ENCODE data around the gene GBP7.
A peak's percentile ranks its signal among the peaks of the same experiment; 100 is the strongest.
"Not testable (repeated sequence)": the region's sequence is repeated elsewhere in the genome, so short reads cannot be mapped to it uniquely, and the experiment has no call there.

The GBP7 gene

GRCh38 chr1:89129911-89130310 is 45.9 kb downstream of the GBP7 start:
- Histone ChIP-seq H3K4me3 (ENCODE audit: low read length) (peak overlapping the region; percentile 47), H3K27ac (ENCODE audit: low read depth, low read length) (peak overlapping the region; percentile 88), H3K4me1 (ENCODE audit: control insufficient read depth, insufficient read depth, low read length) (peaks cover 11% of the 10 kb centered on the region), H3K36me3 (ENCODE audit: control insufficient read depth, insufficient read depth, low read length) (no peaks in the 10 kb centered on the region), H3K9ac (ENCODE audit: low read length) (no peak overlapping the region), H3K27me3 (ENCODE audit: control insufficient read depth, insufficient read depth, low read length) (peaks cover 3% of the 10 kb centered on the region)

- H3K9ac ChIP-seq (ENCODE audit: low read length); H3K36me3 ChIP-seq (ENCODE audit: control insufficient read depth, insufficient read depth, low read length); H3K27me3 ChIP-seq (ENCODE audit: control insufficient read depth, insufficient read depth, low read length); H3K4me3 ChIP-seq (ENCODE audit: low read length): not testable (repeated sequence)
- Histone ChIP-seq H3K4me1 (ENCODE audit: control insufficient read depth, insufficient read depth, low read length) (peaks cover 11% of the 10 kb centered on the region), H3K27ac (ENCODE audit: low read depth, low read length) (peak overlapping the region; percentile 88)
Observed at GRCh38 chr1:89128003-89128458, 47.8 kb downstream of the GBP7 start.

GRCh38 chr1:89126602-89127565 is 48.9 kb downstream of the GBP7 start:
- not testable (repeated sequence) for H3K36me3 ChIP-seq (ENCODE audit: control insufficient read depth, insufficient read depth, low read length); H3K27me3 ChIP-seq (ENCODE audit: control insufficient read depth, insufficient read depth, low read length); H3K9ac ChIP-seq (ENCODE audit: low read length)
- peaks cover 11% of the 10 kb centered on the region for H3K4me1 ChIP-seq (ENCODE audit: control insufficient read depth, insufficient read depth, low read length)
- peak overlapping the region; percentile 16 for H3K4me3 ChIP-seq (ENCODE audit: low read length)
- peak overlapping the region; percentile 88 for H3K27ac ChIP-seq (ENCODE audit: low read depth, low read length)

- Histone ChIP-seq H3K4me3 (ENCODE audit: low read length) (peak within 1 kb of the TSS; percentile 90), H3K9ac (ENCODE audit: low read length) (peak within 1 kb of the TSS; percentile 88), H3K4me1 (ENCODE audit: control insufficient read depth, insufficient read depth, low read length) (peaks cover 14% of the 10 kb centered on the region), H3K36me3 (ENCODE audit: control insufficient read depth, insufficient read depth, low read length) (peaks cover 5% of the 10 kb centered on the region), H3K27ac (ENCODE audit: low read depth, low read length) (peak within 1 kb of the TSS; percentile 88), H3K27me3 (ENCODE audit: control insufficient read depth, insufficient read depth, low read length) (peaks cover 3% of the 10 kb centered on the region)
Observed at GRCh38 chr1:89125913-89126580, 49.8 kb downstream of the GBP7 start, which contains the start of gene GBP2. GBP2 (minus strand) TSS chr1:89126114; CDS start chr1:89121966, 4,148 bp downstream.

GRCh38 chr1:89125240-89125912 is 50.4 kb downstream of the GBP7 start:
- Histone ChIP-seq H3K27me3 (ENCODE audit: control insufficient read depth, insufficient read depth, low read length) (peaks cover 3% of the 10 kb centered on the region), H3K27ac (ENCODE audit: low read depth, low read length) (peak overlapping the region; percentile 88), H3K36me3 (ENCODE audit: control insufficient read depth, insufficient read depth, low read length) (peaks cover 5% of the 10 kb centered on the region), H3K4me3 (ENCODE audit: low read length) (peak overlapping the region; percentile 90), H3K4me1 (ENCODE audit: control insufficient read depth, insufficient read depth, low read length) (peaks cover 14% of the 10 kb centered on the region), H3K9ac (ENCODE audit: low read length) (peak overlapping the region; percentile 88)

- no peak overlapping the region for H3K27ac ChIP-seq (ENCODE audit: low read depth, low read length)
- no peak overlapping the region for H3K4me3 ChIP-seq (ENCODE audit: low read length)
- H3K36me3 ChIP-seq (ENCODE audit: control insufficient read depth, insufficient read depth, low read length), result peaks cover 17% of the 10 kb centered on the region
Observed at GRCh38 chr1:89121641-89122040, 54.2 kb downstream of the GBP7 start.

GRCh38 chr1:89114662-89115061 is 61.1 kb downstream of the GBP7 start:
- no peak overlapping the region for H3K27ac ChIP-seq (ENCODE audit: low read depth, low read length)
- H3K4me3 ChIP-seq (ENCODE audit: low read length), result no peak overlapping the region
- no peak overlapping the region for H3K9ac ChIP-seq (ENCODE audit: low read length)
- no peaks in the 10 kb centered on the region for H3K4me1 ChIP-seq (ENCODE audit: control insufficient read depth, insufficient read depth, low read length)
- H3K27me3 ChIP-seq (ENCODE audit: control insufficient read depth, insufficient read depth, low read length), result no peaks in the 10 kb centered on the region
- H3K36me3 ChIP-seq (ENCODE audit: control insufficient read depth, insufficient read depth, low read length), result peaks cover 25% of the 10 kb centered on the region

More at GRCh38 chr1:89121641-89122040, 54.2 kb downstream of the GBP7 start:
- peaks cover 7% of the 10 kb centered on the region for H3K4me1 ChIP-seq (ENCODE audit: control insufficient read depth, insufficient read depth, low read length)
- no peak overlapping the region for H3K9ac ChIP-seq (ENCODE audit: low read length)
- peaks cover 3% of the 10 kb centered on the region for H3K27me3 ChIP-seq (ENCODE audit: control insufficient read depth, insufficient read depth, low read length)

GRCh38 chr1:89112871-89113613 is 62.8 kb downstream of the GBP7 start:
- Histone ChIP-seq H3K9ac (ENCODE audit: low read length) (no peak overlapping the region), H3K4me1 (ENCODE audit: control insufficient read depth, insufficient read depth, low read length) (no peaks in the 10 kb centered on the region), H3K4me3 (ENCODE audit: low read length) (no peak overlapping the region), H3K27me3 (ENCODE audit: control insufficient read depth, insufficient read depth, low read length) (no peaks in the 10 kb centered on the region), H3K27ac (ENCODE audit: low read depth, low read length) (no peak overlapping the region), H3K36me3 (ENCODE audit: control insufficient read depth, insufficient read depth, low read length) (peaks cover 27% of the 10 kb centered on the region)

- no peaks in the 10 kb centered on the region for H3K27me3 ChIP-seq (ENCODE audit: control insufficient read depth, insufficient read depth, low read length)
- no peak overlapping the region for H3K9ac ChIP-seq (ENCODE audit: low read length)
- no peak overlapping the region for H3K27ac ChIP-seq (ENCODE audit: low read depth, low read length)
- H3K36me3 ChIP-seq (ENCODE audit: control insufficient read depth, insufficient read depth, low read length), result peaks cover 20% of the 10 kb centered on the region
- H3K4me3 ChIP-seq (ENCODE audit: low read length), result no peak overlapping the region
- H3K4me1 ChIP-seq (ENCODE audit: control insufficient read depth, insufficient read depth, low read length), result no peaks in the 10 kb centered on the region
Observed at GRCh38 chr1:89104687-89105086, 71.1 kb downstream of the GBP7 start.

- Histone ChIP-seq H3K27me3 (ENCODE audit: control insufficient read depth, insufficient read depth, low read length) (no peaks in the 10 kb centered on the region), H3K36me3 (ENCODE audit: control insufficient read depth, insufficient read depth, low read length) (peaks cover 15% of the 10 kb centered on the region), H3K9ac (ENCODE audit: low read length) (no peak overlapping the region), H3K4me3 (ENCODE audit: low read length) (no peak overlapping the region), H3K27ac (ENCODE audit: low read depth, low read length) (no peak overlapping the region), H3K4me1 (ENCODE audit: control insufficient read depth, insufficient read depth, low read length) (no peaks in the 10 kb centered on the region)
Observed at GRCh38 chr1:89104147-89104546, 71.7 kb downstream of the GBP7 start.

GRCh38 chr1:89102021-89102420 is 73.8 kb downstream of the GBP7 start:
- no peak overlapping the region for H3K27ac ChIP-seq (ENCODE audit: low read depth, low read length)

More at GRCh38 chr1:89102021-89102420, 73.8 kb downstream of the GBP7 start:
- no peaks in the 10 kb centered on the region for H3K27me3 ChIP-seq (ENCODE audit: control insufficient read depth, insufficient read depth, low read length)
- no peaks in the 10 kb centered on the region for H3K4me1 ChIP-seq (ENCODE audit: control insufficient read depth, insufficient read depth, low read length)
- no peak overlapping the region for H3K9ac ChIP-seq (ENCODE audit: low read length)
- H3K4me3 ChIP-seq (ENCODE audit: low read length), result no peak overlapping the region
- H3K36me3 ChIP-seq (ENCODE audit: control insufficient read depth, insufficient read depth, low read length), result peaks cover 6% of the 10 kb centered on the region

Data from rectal smooth muscle tissue (tissue), 1 donor.